HCT116 (cell line): ENCODE data around the gene DOCK2.
"Not testable (repeated sequence)": the region's sequence is repeated elsewhere in the genome, so short reads cannot be mapped to it uniquely, and the experiment has no call there.

Experiments used
- POLR2A ChIP-seq: IDR thresholded peaks from 2 replicates; pipeline ENCODE4 v1.7.0; 2011; ENCODE audit warnings: borderline replicate concordance; ENCODE audit not compliant: insufficient read depth, insufficient read length; ENCODE audit errors: extremely low read depth
- TF ChIP-seq, protein P1 (sequence below), 3 experiments: fragments of 200-600 bp in 1 of 3; sonication (generic) in 1 of 3; IDR thresholded peaks in 2 of 3; conservative IDR thresholded peaks in 1 of 3; 2 replicates each; pipeline ENCODE4 v1.5.1; 2012 to 2017; ENCODE audit warnings: low read depth in 2 of 3, low read length in 2 of 3, antibody characterized with exemption in 1 of 3, borderline replicate concordance in 1 of 3, control low read depth in 1 of 3, mild to moderate bottlenecking in 1 of 3, mixed read lengths in 1 of 3, mixed run types in 1 of 3, moderate library complexity in 1 of 3; ENCODE audit not compliant: insufficient read depth in 1 of 3

DNA sequence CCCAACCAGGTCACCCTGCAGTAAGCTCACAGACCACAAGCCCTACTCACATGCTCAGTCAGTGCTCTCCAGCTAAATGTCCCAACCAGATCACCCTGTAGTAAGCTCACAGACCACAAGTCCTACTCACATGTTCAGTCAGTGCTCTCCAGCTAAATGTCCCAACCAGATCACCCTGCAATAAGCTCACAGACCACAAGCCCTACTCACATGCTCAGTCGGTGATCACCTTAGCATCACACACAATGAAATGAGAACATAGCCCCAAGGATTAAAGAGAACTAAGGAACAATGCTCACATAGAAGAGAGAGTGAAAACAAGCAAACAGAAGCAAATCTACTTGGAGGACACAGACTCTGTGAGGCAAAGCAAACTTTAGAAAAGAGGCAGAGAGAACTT, 197.5 kb downstream of the DOCK2 start:
- TF ChIP-seq, protein P1, sequence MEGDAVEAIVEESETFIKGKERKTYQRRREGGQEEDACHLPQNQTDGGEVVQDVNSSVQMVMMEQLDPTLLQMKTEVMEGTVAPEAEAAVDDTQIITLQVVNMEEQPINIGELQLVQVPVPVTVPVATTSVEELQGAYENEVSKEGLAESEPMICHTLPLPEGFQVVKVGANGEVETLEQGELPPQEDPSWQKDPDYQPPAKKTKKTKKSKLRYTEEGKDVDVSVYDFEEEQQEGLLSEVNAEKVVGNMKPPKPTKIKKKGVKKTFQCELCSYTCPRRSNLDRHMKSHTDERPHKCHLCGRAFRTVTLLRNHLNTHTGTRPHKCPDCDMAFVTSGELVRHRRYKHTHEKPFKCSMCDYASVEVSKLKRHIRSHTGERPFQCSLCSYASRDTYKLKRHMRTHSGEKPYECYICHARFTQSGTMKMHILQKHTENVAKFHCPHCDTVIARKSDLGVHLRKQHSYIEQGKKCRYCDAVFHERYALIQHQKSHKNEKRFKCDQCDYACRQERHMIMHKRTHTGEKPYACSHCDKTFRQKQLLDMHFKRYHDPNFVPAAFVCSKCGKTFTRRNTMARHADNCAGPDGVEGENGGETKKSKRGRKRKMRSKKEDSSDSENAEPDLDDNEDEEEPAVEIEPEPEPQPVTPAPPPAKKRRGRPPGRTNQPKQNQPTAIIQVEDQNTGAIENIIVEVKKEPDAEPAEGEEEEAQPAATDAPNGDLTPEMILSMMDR (IDR thresholded peaks at IDR 0.05 in 2 of 3, conservative IDR thresholded peaks at IDR 0.05 in 1 of 3; ENCODE audit: borderline replicate concordance in 1 of 3, insufficient read depth in 1 of 3, low read depth in 2 of 3, low read length in 2 of 3): not testable (repeated sequence)
- TF ChIP-seq POLR2A: not testable (repeated sequence)
